Liver (tissue), 9 donors: Measurements from ENCODE around the gene CFAP97. TPM values are rescaled to one million over a fixed set of nuclear protein-coding genes. Genes with fewer than 3 reads are reported as not detected.

Source experiments
- DNase-seq: peaks from one replicate; pipeline ENCODE4 v3.0.0-alpha.2; 2017; ENCODE audit warnings: low spot score
- H3K27ac ChIP-seq, 2 donors: one replicate each; pipeline ENCODE4 v1.7.0; 2013; ENCODE audit warnings: inconsistent platforms in 2 of 2, low read length in 2 of 2, control low read depth in 1 of 2, low read depth in 1 of 2, mild to moderate bottlenecking in 1 of 2
- H3K27me3 ChIP-seq, 4 donors: one replicate each; pipeline versions ENCODE4 v1.6.1 to v1.7.0; 2013; ENCODE audit warnings: low read length in 3 of 4, inconsistent platforms in 1 of 4, mild to moderate bottlenecking in 1 of 4, moderate library complexity in 1 of 4; ENCODE audit not compliant: control insufficient read depth in 4 of 4, insufficient read depth in 4 of 4
- H3K36me3 ChIP-seq, 4 donors: one replicate each; pipeline versions ENCODE4 v1.6.1 to v1.7.0; 2013; ENCODE audit warnings: low read length in 3 of 4, mild to moderate bottlenecking in 3 of 4, low read depth in 1 of 4, moderate library complexity in 1 of 4; ENCODE audit not compliant: control insufficient read depth in 4 of 4, insufficient read depth in 3 of 4
- H3K4me1 ChIP-seq, 4 donors: one replicate each; pipeline versions ENCODE4 v1.6.1 to v1.7.0; 2013; ENCODE audit warnings: low read length in 3 of 4, mild to moderate bottlenecking in 3 of 4, moderate library complexity in 1 of 4; ENCODE audit not compliant: control insufficient read depth in 4 of 4, insufficient read depth in 4 of 4
- H3K4me3 ChIP-seq, 3 donors: one replicate each; pipeline versions ENCODE4 v1.6.1 to v1.7.0; 2013; ENCODE audit warnings: low read length in 3 of 3, control low read depth in 1 of 3, low read depth in 1 of 3, mild to moderate bottlenecking in 1 of 3
- H3K9ac ChIP-seq, 2 donors: one replicate each; pipeline ENCODE4 v1.7.0; 2013; ENCODE audit warnings: low read length in 2 of 2, mild to moderate bottlenecking in 2 of 2, moderate library complexity in 2 of 2, control low read depth in 1 of 2, low read depth in 1 of 2
- H3K9me3 ChIP-seq, 4 donors: one replicate each; pipeline versions ENCODE4 v1.6.1 to v1.7.0; 2013; ENCODE audit warnings: low read length in 3 of 4; ENCODE audit not compliant: control insufficient read depth in 4 of 4
- EGR1 ChIP-seq, 2 donors: IDR thresholded peaks; 2 replicates each; pipeline ENCODE4 v1.6.1; 2016 to 2018; ENCODE audit warnings: antibody characterized with exemption in 2 of 2, low read depth in 2 of 2
- FOXA1 ChIP-seq: IDR thresholded peaks from 2 replicates; pipeline ENCODE4 v1.6.1; 2016; ENCODE audit warnings: antibody characterized with exemption
- FOXA2 ChIP-seq: IDR thresholded peaks from 2 replicates; pipeline ENCODE4 v1.6.1; 2016; ENCODE audit warnings: antibody characterized with exemption
- GABPA ChIP-seq, 2 donors: IDR thresholded peaks in 1 of 2; conservative IDR thresholded peaks in 1 of 2; 2 replicates each; pipeline ENCODE4 v1.6.1; 2016; ENCODE audit warnings: antibody characterized with exemption in 2 of 2, mild to moderate bottlenecking in 1 of 2, moderate library complexity in 1 of 2
- HNF4G ChIP-seq: IDR thresholded peaks from 2 replicates; pipeline ENCODE4 v1.6.1; 2016; ENCODE audit warnings: antibody characterized with exemption
- JUND ChIP-seq, 2 donors: IDR thresholded peaks; 2 replicates each; pipeline ENCODE4 v1.6.1; 2016; ENCODE audit warnings: antibody characterized with exemption in 2 of 2
- MAX ChIP-seq: IDR thresholded peaks from 2 replicates; pipeline ENCODE4 v1.6.1; 2016; ENCODE audit warnings: antibody characterized with exemption
- RXRA ChIP-seq, 2 donors: IDR thresholded peaks; 2 replicates each; pipeline ENCODE4 v1.6.1; 2017 to 2018; ENCODE audit warnings: antibody characterized with exemption in 2 of 2, mild to moderate bottlenecking in 1 of 2
- SP1 ChIP-seq: IDR thresholded peaks from 2 replicates; pipeline ENCODE4 v1.6.1; 2018; ENCODE audit warnings: antibody characterized with exemption, mild to moderate bottlenecking
- TAF1 ChIP-seq: conservative IDR thresholded peaks from 2 replicates; pipeline ENCODE4 v1.6.1; 2016; ENCODE audit warnings: antibody characterized with exemption, mild to moderate bottlenecking
- YY1 ChIP-seq: IDR thresholded peaks from 2 replicates; pipeline ENCODE4 v1.6.1; 2016; ENCODE audit warnings: antibody characterized with exemption, mild to moderate bottlenecking
- ZBTB33 ChIP-seq: IDR thresholded peaks from 2 replicates; pipeline ENCODE4 v1.6.1; 2016; ENCODE audit warnings: antibody characterized with exemption
- WGBS: extraction: QIAGEN DNeasy Blood & Tissue Kit; methylation state at CpG from one replicate; pipeline ENCODE4 v1.1.7; 2013; 5-methylcytosine and 5-hydroxymethylcytosine counted together
- polyA plus RNA-seq, 2 donors: library from polyadenylated mRNA; stranded (reverse) in 1 of 2; unstranded in 1 of 2; fragments of 200-250 nt in 1 of 2; fragments of >200 nt in 1 of 2; fragmentation: Nextera tagmentation in 1 of 2; extraction: Ambion mirVana in 1 of 2; gene quantifications; one replicate each; pipeline versions ENCODE4 v1.2.1 to v1.2.3, GENCODE V29; 2013 to 2015
- total RNA-seq, 2 donors: library from RNA; depleted of rRNA; stranded (reverse); fragments of >200 nt; gene quantifications; one replicate each; pipeline ENCODE4 v1.2.3, GENCODE V29; 2014
- TF ChIP-seq, protein P1 (sequence below): fragments of 150-350 bp; IDR thresholded peaks from 2 replicates; pipeline ENCODE4 v1.5.1; 2017; ENCODE audit warnings: improper control_type of control experiment, low read depth, low read length; ENCODE audit not compliant: missing input control
- TF ChIP-seq, protein P2 (sequence below): IDR thresholded peaks from 2 replicates; pipeline ENCODE4 v1.6.1; 2016; ENCODE audit warnings: antibody characterized with exemption
- TF ChIP-seq, protein P3 (sequence below): IDR thresholded peaks from 2 replicates; pipeline ENCODE4 v1.6.1; 2016; ENCODE audit warnings: antibody characterized with exemption, mild to moderate bottlenecking
- donor health status: healthy.
- donor health status: healthy.
- donor health status: healthy.
- donor health status: healthy.
- donor health status: healthy.

The CFAP97 gene
- total and polyA plus RNA-seq, 4 donors: 7.5 to 30.9 (median 18.7) TPM

DNA sequence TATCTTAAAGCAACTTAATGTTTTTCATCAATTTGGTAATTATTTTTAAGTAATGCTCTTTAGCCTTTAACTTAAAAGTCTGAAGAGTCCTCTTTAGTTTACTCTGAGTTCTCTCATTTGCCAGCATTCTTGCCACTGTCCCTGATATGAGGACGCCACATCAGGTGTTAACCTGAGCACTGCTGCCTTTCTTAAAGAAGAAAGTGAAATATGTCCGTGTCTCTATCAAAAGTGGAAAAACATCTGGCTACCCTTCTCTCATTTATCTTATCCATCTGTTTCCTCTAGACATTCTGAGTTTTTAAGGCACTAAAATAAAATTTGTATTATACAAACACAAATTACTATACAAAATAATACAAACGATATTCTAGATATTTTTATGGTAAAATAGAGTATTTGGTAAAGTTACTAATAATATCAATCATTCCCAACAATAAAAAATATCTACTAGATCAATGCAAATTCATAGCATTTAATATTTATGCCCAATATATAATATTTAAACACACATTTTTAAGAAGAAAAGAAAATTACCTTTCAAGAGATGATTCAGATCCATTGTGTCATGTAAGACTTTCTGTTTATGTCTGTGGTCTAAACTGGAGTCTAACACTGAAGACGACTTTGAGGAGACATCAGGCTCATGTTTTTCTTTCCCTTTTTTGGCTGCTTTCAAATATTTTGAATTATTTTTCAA, 14.0 kb downstream of the CFAP97 start (continued):
- TF ChIP-seq, protein P1, sequence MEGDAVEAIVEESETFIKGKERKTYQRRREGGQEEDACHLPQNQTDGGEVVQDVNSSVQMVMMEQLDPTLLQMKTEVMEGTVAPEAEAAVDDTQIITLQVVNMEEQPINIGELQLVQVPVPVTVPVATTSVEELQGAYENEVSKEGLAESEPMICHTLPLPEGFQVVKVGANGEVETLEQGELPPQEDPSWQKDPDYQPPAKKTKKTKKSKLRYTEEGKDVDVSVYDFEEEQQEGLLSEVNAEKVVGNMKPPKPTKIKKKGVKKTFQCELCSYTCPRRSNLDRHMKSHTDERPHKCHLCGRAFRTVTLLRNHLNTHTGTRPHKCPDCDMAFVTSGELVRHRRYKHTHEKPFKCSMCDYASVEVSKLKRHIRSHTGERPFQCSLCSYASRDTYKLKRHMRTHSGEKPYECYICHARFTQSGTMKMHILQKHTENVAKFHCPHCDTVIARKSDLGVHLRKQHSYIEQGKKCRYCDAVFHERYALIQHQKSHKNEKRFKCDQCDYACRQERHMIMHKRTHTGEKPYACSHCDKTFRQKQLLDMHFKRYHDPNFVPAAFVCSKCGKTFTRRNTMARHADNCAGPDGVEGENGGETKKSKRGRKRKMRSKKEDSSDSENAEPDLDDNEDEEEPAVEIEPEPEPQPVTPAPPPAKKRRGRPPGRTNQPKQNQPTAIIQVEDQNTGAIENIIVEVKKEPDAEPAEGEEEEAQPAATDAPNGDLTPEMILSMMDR: no peak
- TF ChIP-seq EGR1 (IDR thresholded peaks at IDR 0.05; ENCODE audit: low read depth in 2 of 2): no peak
- TF ChIP-seq, protein P2, sequence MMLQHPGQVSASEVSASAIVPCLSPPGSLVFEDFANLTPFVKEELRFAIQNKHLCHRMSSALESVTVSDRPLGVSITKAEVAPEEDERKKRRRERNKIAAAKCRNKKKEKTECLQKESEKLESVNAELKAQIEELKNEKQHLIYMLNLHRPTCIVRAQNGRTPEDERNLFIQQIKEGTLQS: no peak
- TF ChIP-seq SP1: no peak
- TF ChIP-seq MAX: no peak
- TF ChIP-seq TAF1: no peak

- WGBS: 75% methylated on average over 3 of the region's 3 CpGs
- no peak for DNase-seq
- TF ChIP-seq YY1: no peak
- no peak for TF ChIP-seq HNF4G
- TF ChIP-seq ZBTB33: no peak
- no peak for TF ChIP-seq RXRA (IDR thresholded peaks at IDR 0.05)
- no peak for TF ChIP-seq GABPA (IDR thresholded peaks at IDR 0.05 in 1 of 2, conservative IDR thresholded peaks at IDR 0.05 in 1 of 2)
- TF ChIP-seq, protein P2: no peak
- TF ChIP-seq FOXA2: no peak
- TF ChIP-seq FOXA1: no peak
- TF ChIP-seq TAF1: no peak
- TF ChIP-seq, protein P1: no peak
- TF ChIP-seq, protein P3, sequence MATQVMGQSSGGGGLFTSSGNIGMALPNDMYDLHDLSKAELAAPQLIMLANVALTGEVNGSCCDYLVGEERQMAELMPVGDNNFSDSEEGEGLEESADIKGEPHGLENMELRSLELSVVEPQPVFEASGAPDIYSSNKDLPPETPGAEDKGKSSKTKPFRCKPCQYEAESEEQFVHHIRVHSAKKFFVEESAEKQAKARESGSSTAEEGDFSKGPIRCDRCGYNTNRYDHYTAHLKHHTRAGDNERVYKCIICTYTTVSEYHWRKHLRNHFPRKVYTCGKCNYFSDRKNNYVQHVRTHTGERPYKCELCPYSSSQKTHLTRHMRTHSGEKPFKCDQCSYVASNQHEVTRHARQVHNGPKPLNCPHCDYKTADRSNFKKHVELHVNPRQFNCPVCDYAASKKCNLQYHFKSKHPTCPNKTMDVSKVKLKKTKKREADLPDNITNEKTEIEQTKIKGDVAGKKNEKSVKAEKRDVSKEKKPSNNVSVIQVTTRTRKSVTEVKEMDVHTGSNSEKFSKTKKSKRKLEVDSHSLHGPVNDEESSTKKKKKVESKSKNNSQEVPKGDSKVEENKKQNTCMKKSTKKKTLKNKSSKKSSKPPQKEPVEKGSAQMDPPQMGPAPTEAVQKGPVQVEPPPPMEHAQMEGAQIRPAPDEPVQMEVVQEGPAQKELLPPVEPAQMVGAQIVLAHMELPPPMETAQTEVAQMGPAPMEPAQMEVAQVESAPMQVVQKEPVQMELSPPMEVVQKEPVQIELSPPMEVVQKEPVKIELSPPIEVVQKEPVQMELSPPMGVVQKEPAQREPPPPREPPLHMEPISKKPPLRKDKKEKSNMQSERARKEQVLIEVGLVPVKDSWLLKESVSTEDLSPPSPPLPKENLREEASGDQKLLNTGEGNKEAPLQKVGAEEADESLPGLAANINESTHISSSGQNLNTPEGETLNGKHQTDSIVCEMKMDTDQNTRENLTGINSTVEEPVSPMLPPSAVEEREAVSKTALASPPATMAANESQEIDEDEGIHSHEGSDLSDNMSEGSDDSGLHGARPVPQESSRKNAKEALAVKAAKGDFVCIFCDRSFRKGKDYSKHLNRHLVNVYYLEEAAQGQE: no peak
- no peak for TF ChIP-seq JUND (IDR thresholded peaks at IDR 0.05)
- no peak overlapping the region for H3K4me3 ChIP-seq
- H3K9ac ChIP-seq: no peak overlapping the region
- H3K4me1 ChIP-seq: no peaks in the 10 kb centered on the region
- H3K27me3 ChIP-seq: no peaks in the 10 kb centered on the region
- H3K27ac ChIP-seq: no peak overlapping the region
- H3K9me3 ChIP-seq: no peaks in the 10 kb centered on the region
- peaks cover 4 to 14% (median 10%) of the 10 kb centered on the region in 4 donors for H3K36me3 ChIP-seq
Measured at GRCh38 chr4:185186769-185187168, 17.0 kb downstream of the CFAP97 start.
